HEK293 (cell line): ENCODE results near the gene IL4I1.

Experiments used
- BCL11A ChIP-seq: fragments of 450-650 bp; formaldehyde crosslinking; IDR thresholded peaks from 2 replicates; pipeline ENCODE4 v1.5.1; 2016; ENCODE audit warnings: low read depth, missing biosample characterization, missing genetic modification characterization
- BCL6B ChIP-seq: fragments of 450-650 bp; formaldehyde crosslinking; IDR thresholded peaks from 2 replicates; pipeline ENCODE4 v1.5.1; 2017; ENCODE audit warnings: missing biosample characterization, missing genetic modification characterization
- KLF7 ChIP-seq: fragments of 450-650 bp; formaldehyde crosslinking; IDR thresholded peaks from 2 replicates; pipeline ENCODE4 v1.5.1; 2016; ENCODE audit warnings: missing biosample characterization, missing genetic modification characterization, borderline replicate concordance
- KLF9 ChIP-seq: fragments of 450-650 bp; formaldehyde crosslinking; IDR thresholded peaks from 2 replicates; pipeline ENCODE4 v1.5.1; 2016; ENCODE audit warnings: missing biosample characterization, missing genetic modification characterization, low read depth
- SCRT2 ChIP-seq: fragments of 450-650 bp; formaldehyde crosslinking; IDR thresholded peaks from 2 replicates; pipeline ENCODE4 v1.5.1; 2016; ENCODE audit warnings: missing biosample characterization, missing genetic modification characterization
- ZBTB49 ChIP-seq: fragments of 450-650 bp; formaldehyde crosslinking; IDR thresholded peaks from 2 replicates; pipeline ENCODE4 v1.5.1; 2016; ENCODE audit warnings: missing biosample characterization, missing genetic modification characterization, low read depth
- ZNF157 ChIP-seq: fragments of 450-650 bp; formaldehyde crosslinking; IDR thresholded peaks from 2 replicates; pipeline ENCODE4 v1.5.1; 2016; ENCODE audit warnings: missing biosample characterization, missing genetic modification characterization
- ZNF239 ChIP-seq: fragments of 450-650 bp; formaldehyde crosslinking; IDR thresholded peaks from 2 replicates; pipeline ENCODE4 v1.5.1; 2016; ENCODE audit warnings: missing biosample characterization, missing genetic modification characterization
- ZNF24 ChIP-seq: fragments of 450-650 bp; formaldehyde crosslinking; IDR thresholded peaks from 2 replicates; pipeline ENCODE4 v1.5.1; 2016; ENCODE audit warnings: missing biosample characterization, missing genetic modification characterization
- ZNF274 ChIP-seq, 2 experiments: fragments of 200-500 bp in 1 of 2; fragments of 450-650 bp in 1 of 2; sonication (Bioruptor generic) in 1 of 2; formaldehyde crosslinking in 1 of 2; IDR thresholded peaks; 2 replicates each; pipeline versions ENCODE4 v1.5.1 to v1.6.1; 2014 to 2016; ENCODE audit warnings: borderline replicate concordance in 1 of 2, inconsistent platforms in 1 of 2, low read length in 1 of 2, missing biosample characterization in 1 of 2, missing genetic modification characterization in 1 of 2
- ZNF37A ChIP-seq: fragments of 450-650 bp; IDR thresholded peaks from 2 replicates; pipeline ENCODE4 v1.5.1; 2018; ENCODE audit warnings: missing biosample characterization, missing genetic modification characterization
- ZNF391 ChIP-seq: fragments of 450-650 bp; formaldehyde crosslinking; IDR thresholded peaks from 2 replicates; pipeline ENCODE4 v1.5.1; 2016; ENCODE audit warnings: low read depth, missing biosample characterization, missing genetic modification characterization, borderline replicate concordance
- ZNF398 ChIP-seq: fragments of 450-650 bp; formaldehyde crosslinking; IDR thresholded peaks from 2 replicates; pipeline ENCODE4 v1.5.1; 2017; ENCODE audit warnings: missing biosample characterization, missing genetic modification characterization
- ZNF404 ChIP-seq: fragments of 450-650 bp; formaldehyde crosslinking; IDR thresholded peaks from 2 replicates; pipeline ENCODE4 v1.5.1; 2017; ENCODE audit warnings: missing biosample characterization, missing genetic modification characterization
- ZNF416 ChIP-seq: fragments of 450-650 bp; formaldehyde crosslinking; IDR thresholded peaks from 2 replicates; pipeline ENCODE4 v1.5.1; 2016; ENCODE audit warnings: missing biosample characterization, missing genetic modification characterization
- ZNF488 ChIP-seq: fragments of 450-650 bp; formaldehyde crosslinking; IDR thresholded peaks from 2 replicates; pipeline ENCODE4 v1.5.1; 2016; ENCODE audit warnings: missing biosample characterization, missing genetic modification characterization
- ZNF544 ChIP-seq: fragments of 450-650 bp; formaldehyde crosslinking; IDR thresholded peaks from 2 replicates; pipeline ENCODE4 v1.5.0; 2017; ENCODE audit warnings: missing biosample characterization, missing genetic modification characterization
- ZNF549 ChIP-seq: fragments of 450-650 bp; IDR thresholded peaks from 2 replicates; pipeline ENCODE4 v1.5.1; 2018; ENCODE audit warnings: missing biosample characterization, missing genetic modification characterization, mild to moderate bottlenecking, inconsistent platforms, moderate library complexity
- ZNF558 ChIP-seq: fragments of 450-650 bp; formaldehyde crosslinking; IDR thresholded peaks from 2 replicates; pipeline ENCODE4 v1.5.1; 2016; ENCODE audit warnings: missing biosample characterization, missing genetic modification characterization
- ZNF621 ChIP-seq: fragments of 450-650 bp; formaldehyde crosslinking; IDR thresholded peaks from 2 replicates; pipeline ENCODE4 v1.5.1; 2017; ENCODE audit warnings: missing biosample characterization, missing genetic modification characterization
- ZNF645 ChIP-seq: fragments of 450-650 bp; formaldehyde crosslinking; IDR thresholded peaks from 2 replicates; pipeline ENCODE4; 2016; ENCODE audit warnings: missing biosample characterization, missing genetic modification characterization
- ZNF664 ChIP-seq: fragments of 450-650 bp; formaldehyde crosslinking; IDR thresholded peaks from 2 replicates; pipeline ENCODE4 v1.5.1; 2016; ENCODE audit warnings: missing biosample characterization, missing genetic modification characterization
- ZSCAN16 ChIP-seq: fragments of 450-650 bp; formaldehyde crosslinking; IDR thresholded peaks from 2 replicates; pipeline ENCODE4 v1.5.1; 2016; ENCODE audit warnings: missing biosample characterization, missing genetic modification characterization
- TF ChIP-seq, protein P1 (sequence below): fragments of 450-650 bp; formaldehyde crosslinking; IDR thresholded peaks from 2 replicates; pipeline ENCODE4 v1.5.1; 2016; ENCODE audit warnings: missing biosample characterization, missing genetic modification characterization
- TF ChIP-seq, protein P2 (sequence below): fragments of 450-650 bp; formaldehyde crosslinking; IDR thresholded peaks from 2 replicates; pipeline ENCODE4 v1.5.1; 2016; ENCODE audit warnings: missing biosample characterization, missing genetic modification characterization

Gene IL4I1

DNA sequence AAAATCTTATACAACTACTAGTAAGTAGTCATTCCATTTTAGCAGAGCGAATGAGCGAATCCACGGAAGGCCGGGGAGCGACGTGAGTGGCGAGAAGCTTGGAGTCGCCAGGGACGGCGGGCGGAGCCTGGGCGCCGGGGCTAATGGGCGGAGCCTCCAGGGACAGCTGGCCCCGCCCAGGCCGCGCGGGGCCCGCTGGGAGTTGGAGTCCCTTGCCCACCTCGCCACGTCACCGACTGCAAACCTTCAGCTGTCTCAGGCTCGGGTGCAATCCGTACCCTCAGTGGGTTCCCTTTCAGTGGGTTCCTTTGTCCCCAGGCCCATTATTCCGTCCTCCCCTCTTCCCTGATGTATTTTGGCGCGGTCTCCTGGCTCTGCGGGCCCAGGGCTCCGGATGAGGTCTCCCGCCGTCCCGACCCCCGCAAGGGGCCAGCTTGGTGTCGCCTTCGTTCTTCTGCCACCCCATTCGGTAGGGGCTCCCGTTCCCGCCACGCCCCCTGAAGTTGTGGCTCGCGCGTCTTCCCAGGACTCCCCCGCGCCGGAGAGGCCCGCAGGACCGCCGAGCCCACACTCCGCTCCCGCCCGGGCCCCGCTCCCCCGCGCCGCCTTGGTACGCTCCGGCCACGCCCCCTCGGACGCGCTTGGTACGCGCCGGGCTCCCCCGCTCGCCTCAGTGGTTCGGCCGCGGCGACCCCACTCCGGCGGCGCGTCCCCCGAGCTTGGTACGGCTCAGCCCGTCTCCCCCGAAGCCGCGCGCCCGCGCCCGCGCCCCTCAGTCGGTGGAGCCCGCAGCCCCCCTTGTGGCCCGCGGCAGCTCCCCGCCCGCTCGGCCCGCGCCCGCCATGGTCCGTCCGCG lies 46.0 kb downstream of the IL4I1 start, which contains the start of gene PTOV1 (continued):
- TF ChIP-seq BCL6B (tag by site-specific recombination), result no peak
- peak; percentile 97 for TF ChIP-seq ZNF398 (tag by site-specific recombination)
- no peak for TF ChIP-seq ZBTB49 (tag by site-specific recombination)
- TF ChIP-seq ZNF37A (tag by site-specific recombination), result no peak
- TF ChIP-seq ZNF549 (tag by site-specific recombination), result no peak
- TF ChIP-seq ZNF391 (tag by site-specific recombination), result peak; percentile 92
- TF ChIP-seq ZNF157, result no peak
- TF ChIP-seq ZNF544, result no peak
- no peak; the same call in 1 of the 2 replicates for TF ChIP-seq KLF7
- peak; percentile 46; the same call in 1 of the 2 replicates for TF ChIP-seq BCL11A (tag by site-specific recombination)
- no peak for TF ChIP-seq ZNF274 (IDR thresholded peaks at IDR 0.05; ENCODE audit: low read length)
- TF ChIP-seq ZNF274 (tag by site-specific recombination; IDR thresholded peaks at IDR 0.05; ENCODE audit: borderline replicate concordance), result no peak
- TF ChIP-seq ZNF664, result no peak
- TF ChIP-seq ZNF24, result peak; percentile 92
- TF ChIP-seq ZSCAN16 (tag by site-specific recombination), result 0 out of 2 replicates have a peak, but pooled peaks have one; percentile 55
- TF ChIP-seq, protein P1, sequence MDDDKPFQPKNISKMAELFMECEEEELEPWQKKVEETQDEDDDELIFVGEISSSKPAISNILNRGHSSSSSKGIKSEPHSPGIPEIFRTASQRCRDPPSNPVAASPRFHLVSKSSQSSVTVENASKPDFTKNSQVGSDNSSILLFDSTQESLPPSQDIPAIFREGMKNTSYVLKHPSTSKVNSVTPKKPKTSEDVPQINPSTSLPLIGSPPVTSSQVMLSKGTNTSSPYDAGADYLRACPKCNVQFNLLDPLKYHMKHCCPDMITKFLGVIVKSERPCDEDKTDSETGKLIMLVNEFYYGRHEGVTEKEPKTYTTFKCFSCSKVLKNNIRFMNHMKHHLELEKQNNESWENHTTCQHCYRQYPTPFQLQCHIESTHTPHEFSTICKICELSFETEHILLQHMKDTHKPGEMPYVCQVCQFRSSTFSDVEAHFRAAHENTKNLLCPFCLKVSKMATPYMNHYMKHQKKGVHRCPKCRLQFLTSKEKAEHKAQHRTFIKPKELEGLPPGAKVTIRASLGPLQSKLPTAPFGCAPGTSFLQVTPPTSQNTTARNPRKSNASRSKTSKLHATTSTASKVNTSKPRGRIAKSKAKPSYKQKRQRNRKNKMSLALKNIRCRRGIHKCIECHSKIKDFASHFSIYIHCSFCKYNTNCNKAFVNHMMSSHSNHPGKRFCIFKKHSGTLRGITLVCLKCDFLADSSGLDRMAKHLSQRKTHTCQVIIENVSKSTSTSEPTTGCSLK (tag by site-specific recombination), result no peak
- TF ChIP-seq ZNF239, result peak; percentile 79
- no peak for TF ChIP-seq ZNF621 (tag by site-specific recombination)
- no peak; the same call in 1 of the 2 replicates for TF ChIP-seq SCRT2
- no peak for TF ChIP-seq ZNF558 (tag by site-specific recombination)
- TF ChIP-seq, protein P2, sequence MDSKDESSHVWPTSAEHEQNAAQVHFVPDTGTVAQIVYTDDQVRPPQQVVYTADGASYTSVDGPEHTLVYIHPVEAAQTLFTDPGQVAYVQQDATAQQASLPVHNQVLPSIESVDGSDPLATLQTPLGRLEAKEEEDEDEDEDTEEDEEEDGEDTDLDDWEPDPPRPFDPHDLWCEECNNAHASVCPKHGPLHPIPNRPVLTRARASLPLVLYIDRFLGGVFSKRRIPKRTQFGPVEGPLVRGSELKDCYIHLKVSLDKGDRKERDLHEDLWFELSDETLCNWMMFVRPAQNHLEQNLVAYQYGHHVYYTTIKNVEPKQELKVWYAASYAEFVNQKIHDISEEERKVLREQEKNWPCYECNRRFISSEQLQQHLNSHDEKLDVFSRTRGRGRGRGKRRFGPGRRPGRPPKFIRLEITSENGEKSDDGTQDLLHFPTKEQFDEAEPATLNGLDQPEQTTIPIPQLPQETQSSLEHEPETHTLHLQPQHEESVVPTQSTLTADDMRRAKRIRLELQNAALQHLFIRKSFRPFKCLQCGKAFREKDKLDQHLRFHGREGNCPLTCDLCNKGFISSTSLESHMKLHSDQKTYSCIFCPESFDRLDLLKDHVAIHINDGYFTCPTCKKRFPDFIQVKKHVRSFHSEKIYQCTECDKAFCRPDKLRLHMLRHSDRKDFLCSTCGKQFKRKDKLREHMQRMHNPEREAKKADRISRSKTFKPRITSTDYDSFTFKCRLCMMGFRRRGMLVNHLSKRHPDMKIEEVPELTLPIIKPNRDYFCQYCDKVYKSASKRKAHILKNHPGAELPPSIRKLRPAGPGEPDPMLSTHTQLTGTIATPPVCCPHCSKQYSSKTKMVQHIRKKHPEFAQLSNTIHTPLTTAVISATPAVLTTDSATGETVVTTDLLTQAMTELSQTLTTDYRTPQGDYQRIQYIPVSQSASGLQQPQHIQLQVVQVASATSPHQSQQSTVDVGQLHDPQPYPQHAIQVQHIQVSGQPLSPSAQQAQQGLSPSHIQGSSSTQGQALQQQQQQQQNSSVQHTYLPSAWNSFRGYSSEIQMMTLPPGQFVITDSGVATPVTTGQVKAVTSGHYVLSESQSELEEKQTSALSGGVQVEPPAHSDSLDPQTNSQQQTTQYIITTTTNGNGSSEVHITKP (tag by site-specific recombination), result peak; percentile 100
- TF ChIP-seq ZNF404 (tag by site-specific recombination), result no peak
- TF ChIP-seq ZNF488 (tag by site-specific recombination), result no peak
- TF ChIP-seq ZNF645 (tag by site-specific recombination), result no peak
- TF ChIP-seq KLF9 (tag by site-specific recombination), result peak; percentile 97
- TF ChIP-seq ZNF416 (tag by site-specific recombination), result no peak
